GM10266 (cell line): Measurements from ENCODE around the gene PCNX1.

Experiments
- DNase-seq: peaks from one replicate; pipeline ENCODE4 v3.0.0; 2012; ENCODE audit errors: extremely low spot score
- TF ChIP-seq, protein P1 (sequence below): IDR thresholded peaks from 2 replicates; pipeline ENCODE4 v1.5.1; 2012; ENCODE audit warnings: mild to moderate bottlenecking, low read depth; ENCODE audit not compliant: control insufficient read depth, insufficient read depth; ENCODE audit errors: missing control alignments

The PCNX1 gene

DNA sequence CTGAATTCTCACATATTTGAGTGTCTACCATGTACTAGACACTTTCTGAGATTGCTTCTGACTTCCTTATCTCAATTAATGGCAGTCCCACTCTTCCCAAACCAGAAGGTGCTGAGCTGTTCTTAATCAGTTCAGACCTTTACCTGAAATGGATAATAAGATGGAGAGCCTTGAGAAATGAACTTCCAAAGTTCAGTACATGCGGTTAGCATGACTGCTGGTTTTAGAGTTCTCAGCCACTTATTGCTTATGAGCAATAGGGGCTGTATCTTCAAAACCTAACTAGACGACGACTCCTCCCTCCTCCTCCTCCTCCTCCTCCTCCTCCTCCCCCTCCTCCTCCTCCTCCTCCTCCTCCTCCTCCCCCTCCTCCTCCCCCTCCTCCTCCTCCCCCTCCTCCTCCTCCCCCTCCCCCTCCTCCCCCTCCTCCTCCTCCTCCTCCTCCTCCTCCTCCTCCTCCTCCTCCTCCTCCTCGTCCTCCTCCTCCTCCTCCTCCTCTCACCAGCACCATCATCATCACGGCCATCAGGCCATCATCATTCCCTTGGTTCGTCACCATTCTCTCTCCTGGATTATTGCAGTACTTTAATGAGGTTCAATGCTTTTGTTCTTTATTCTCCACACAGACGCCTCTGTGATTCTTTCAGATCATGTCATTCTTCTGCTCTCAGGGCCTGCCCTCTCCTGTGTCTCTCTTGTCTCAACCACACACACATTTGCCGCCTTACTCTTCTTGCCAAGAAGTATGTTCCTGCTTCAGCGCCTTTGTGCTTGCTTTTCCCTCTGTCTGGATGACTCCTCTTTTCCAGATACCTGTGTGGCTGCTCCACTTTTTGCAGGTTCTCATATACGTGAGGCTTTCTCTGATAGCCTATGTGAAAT lies 2.7 kb downstream of the PCNX1 start:
- no peak for DNase-seq
- TF ChIP-seq, protein P1, sequence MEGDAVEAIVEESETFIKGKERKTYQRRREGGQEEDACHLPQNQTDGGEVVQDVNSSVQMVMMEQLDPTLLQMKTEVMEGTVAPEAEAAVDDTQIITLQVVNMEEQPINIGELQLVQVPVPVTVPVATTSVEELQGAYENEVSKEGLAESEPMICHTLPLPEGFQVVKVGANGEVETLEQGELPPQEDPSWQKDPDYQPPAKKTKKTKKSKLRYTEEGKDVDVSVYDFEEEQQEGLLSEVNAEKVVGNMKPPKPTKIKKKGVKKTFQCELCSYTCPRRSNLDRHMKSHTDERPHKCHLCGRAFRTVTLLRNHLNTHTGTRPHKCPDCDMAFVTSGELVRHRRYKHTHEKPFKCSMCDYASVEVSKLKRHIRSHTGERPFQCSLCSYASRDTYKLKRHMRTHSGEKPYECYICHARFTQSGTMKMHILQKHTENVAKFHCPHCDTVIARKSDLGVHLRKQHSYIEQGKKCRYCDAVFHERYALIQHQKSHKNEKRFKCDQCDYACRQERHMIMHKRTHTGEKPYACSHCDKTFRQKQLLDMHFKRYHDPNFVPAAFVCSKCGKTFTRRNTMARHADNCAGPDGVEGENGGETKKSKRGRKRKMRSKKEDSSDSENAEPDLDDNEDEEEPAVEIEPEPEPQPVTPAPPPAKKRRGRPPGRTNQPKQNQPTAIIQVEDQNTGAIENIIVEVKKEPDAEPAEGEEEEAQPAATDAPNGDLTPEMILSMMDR: no peak

DNA sequence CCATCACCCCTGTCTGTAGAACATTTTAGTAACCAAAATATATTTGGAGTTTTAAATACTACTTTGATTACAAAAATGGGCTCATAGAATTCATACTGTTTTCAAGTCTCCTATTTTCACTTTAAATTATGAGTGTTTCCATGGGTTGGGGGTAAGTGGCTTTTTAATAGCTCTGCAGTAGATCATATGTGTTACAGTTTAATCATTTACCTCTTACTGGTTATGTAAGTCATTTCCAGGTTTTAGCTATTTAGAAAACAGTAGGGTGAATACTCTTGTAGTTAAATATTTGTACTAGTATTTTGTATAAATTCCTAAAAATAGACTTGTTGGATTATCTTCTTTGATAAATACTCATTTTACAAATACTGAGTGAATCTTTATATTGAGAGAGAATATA lies 8.2 kb downstream of the PCNX1 start:
- TF ChIP-seq, protein P1: no peak
- no peak for DNase-seq

DNA sequence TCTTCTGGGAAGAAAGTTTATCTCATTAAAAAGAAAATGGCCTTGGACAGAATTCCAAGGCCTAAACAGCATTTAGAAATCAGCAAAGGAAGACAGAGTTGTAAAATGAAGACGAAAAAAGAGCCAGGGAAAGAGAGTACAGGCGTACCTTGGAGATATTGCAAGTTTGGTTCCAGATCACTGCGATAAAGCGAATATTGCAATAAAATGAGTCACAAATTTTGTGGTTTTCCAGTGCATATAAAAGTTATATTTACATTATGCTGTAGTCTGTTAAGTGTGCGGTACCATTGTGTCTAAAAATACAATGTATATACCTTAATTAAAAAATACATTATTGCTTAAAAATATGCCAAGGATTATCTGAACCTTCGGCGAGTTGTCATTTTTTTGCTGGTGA lies 9.0 kb downstream of the PCNX1 start:
- TF ChIP-seq, protein P1: no peak
- no peak for DNase-seq

DNA sequence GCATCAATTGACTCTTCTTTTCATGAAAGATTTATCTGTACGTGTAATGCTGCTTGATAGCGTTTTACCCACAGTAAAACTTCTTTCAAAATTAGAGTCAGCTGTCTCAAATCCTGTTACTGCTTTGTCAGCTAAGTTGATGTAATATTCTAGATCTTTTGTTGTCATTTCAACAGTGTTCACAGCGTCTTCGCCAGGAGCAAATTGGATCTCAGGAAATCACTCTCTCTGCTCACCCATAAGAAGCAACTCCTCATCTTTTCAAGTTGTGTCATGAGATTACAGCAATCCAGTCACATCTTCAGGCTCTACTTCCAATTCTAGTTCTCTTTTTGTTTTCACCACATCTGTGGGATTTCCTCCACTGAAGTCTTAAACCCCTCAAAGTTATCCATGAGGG lies 9.5 kb downstream of the PCNX1 start:
- TF ChIP-seq, protein P1: no peak
- no peak for DNase-seq

DNA sequence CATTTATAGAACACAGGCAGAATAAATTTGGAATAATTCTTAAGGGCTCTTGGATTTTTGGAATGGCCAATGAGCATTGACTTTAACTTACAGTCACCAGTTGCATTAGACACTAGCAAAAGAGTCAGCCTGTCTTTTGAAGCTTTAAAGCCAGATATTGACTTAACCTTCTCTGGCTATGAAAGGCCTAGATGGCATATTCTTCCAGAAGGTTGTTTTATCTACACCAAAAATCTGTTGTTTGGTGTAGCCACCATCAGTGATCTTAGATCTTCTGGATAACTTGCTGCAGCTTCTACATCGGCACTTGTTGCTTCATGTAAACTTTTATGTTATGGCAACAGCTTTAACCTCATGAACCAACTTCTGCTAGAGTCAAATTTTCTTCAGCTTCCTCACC lies 10.4 kb downstream of the PCNX1 start:
- TF ChIP-seq, protein P1: no peak
- DNase-seq: no peak

DNA sequence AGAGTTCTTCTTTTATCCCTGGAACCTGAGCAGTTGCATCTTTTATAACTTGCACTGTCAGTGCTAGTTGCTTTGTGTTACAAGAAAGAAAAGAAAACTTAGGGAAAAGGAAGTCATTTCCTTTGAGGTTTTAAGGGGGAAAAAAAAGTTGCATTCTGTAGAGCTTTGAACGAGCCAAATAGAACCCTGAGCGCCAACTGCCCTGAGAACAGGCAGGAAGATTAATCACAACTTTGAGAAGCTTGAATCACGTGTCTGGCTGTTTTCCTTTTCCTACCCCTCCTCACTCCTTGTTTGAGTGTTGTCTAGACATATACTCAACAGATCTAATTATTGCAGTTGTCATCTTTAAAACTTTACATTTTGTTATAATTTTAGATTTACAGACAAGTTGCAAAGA lies 12.5 kb downstream of the PCNX1 start:
- no peak for DNase-seq
- TF ChIP-seq, protein P1: no peak

DNA sequence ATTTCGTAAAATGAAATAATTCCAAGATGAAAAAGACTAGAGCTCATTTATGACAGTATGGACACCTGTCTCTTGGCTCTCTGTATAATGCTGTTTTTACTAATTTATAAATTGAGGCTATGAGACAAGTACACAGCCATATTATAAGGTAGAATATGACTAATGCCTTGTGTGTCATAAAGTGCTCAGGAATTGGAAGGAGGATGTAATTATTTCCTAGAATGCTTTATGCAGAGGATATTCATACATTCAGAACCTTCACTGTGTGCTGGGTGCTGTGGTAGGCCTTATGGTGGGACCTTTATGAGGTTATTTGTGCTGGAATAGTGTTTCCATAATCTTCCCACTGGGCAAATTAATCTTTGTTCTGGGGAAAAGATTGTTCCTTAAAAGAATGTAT lies 13.3 kb downstream of the PCNX1 start:
- DNase-seq: no peak
- TF ChIP-seq, protein P1: no peak
